Lung (tissue), 12 donors: ENCODE data around the gene BMPR2. TPM values are rescaled to one million over a fixed set of nuclear protein-coding genes. Genes with fewer than 3 reads are reported as not detected.
A peak's percentile ranks its signal among the peaks of the same experiment; 100 is the strongest.

ENCODE experiments used
- ATAC-seq: fragments of 200-7000 bp; cut with Tn5 transposase; one replicate; pipeline ENCODE4 v1.9.1; 2020; ENCODE audit warnings: moderate number of reproducible peaks; ENCODE audit not compliant: insufficient read depth, low FRiP score
- DNase-seq, 3 donors: peaks; one replicate each; pipeline ENCODE4 v3.0.0-alpha.2; 2013 to 2017
- H3K27ac ChIP-seq, 2 donors: one replicate each; pipeline ENCODE4 v1.5.1; 2013; ENCODE audit warnings: mild to moderate bottlenecking in 2 of 2, moderate library complexity in 2 of 2, control low read depth in 1 of 2, inconsistent platforms in 1 of 2, low read depth in 1 of 2, low read length in 1 of 2
- H3K27me3 ChIP-seq, 3 donors: one replicate each; pipeline ENCODE4 v1.5.1; 2013; ENCODE audit warnings: low read length in 2 of 3; ENCODE audit not compliant: control insufficient read depth in 3 of 3, insufficient read depth in 3 of 3
- H3K36me3 ChIP-seq, 4 donors: one replicate each; pipeline ENCODE4 v1.5.1; 2013; ENCODE audit warnings: low read length in 4 of 4, mild to moderate bottlenecking in 1 of 4, moderate library complexity in 1 of 4; ENCODE audit not compliant: control insufficient read depth in 4 of 4, insufficient read depth in 4 of 4
- H3K4me1 ChIP-seq, 5 donors: one replicate each; pipeline ENCODE4 v1.5.1; 2013; ENCODE audit warnings: low read length in 5 of 5, mild to moderate bottlenecking in 2 of 5, moderate library complexity in 1 of 5; ENCODE audit not compliant: control insufficient read depth in 5 of 5, insufficient read depth in 5 of 5
- H3K4me3 ChIP-seq: one replicate; pipeline ENCODE4 v1.5.1; 2013; ENCODE audit warnings: mild to moderate bottlenecking, control low read depth, moderate library complexity
- H3K9ac ChIP-seq, 2 donors: one replicate each; pipeline ENCODE4 v1.5.1; 2013; ENCODE audit warnings: low read length in 2 of 2, control low read depth in 1 of 2; ENCODE audit not compliant: insufficient read depth in 1 of 2
- H3K9me3 ChIP-seq, 4 donors: one replicate each; pipeline ENCODE4 v1.5.1; 2013; ENCODE audit warnings: low read length in 3 of 4, mild to moderate bottlenecking in 1 of 4, moderate library complexity in 1 of 4; ENCODE audit not compliant: control insufficient read depth in 4 of 4, insufficient read depth in 3 of 4
- CTCF ChIP-seq: IDR thresholded peaks from 2 replicates; pipeline ENCODE4 v1.5.1; 2012; ENCODE audit warnings: mild to moderate bottlenecking; ENCODE audit errors: control extremely low read depth, extremely low read depth
- WGBS, 2 donors: extraction: QIAGEN DNeasy Blood & Tissue Kit; methylation state at CpG; one replicate each; pipeline ENCODE4 v1.1.7; 2013; 5-methylcytosine and 5-hydroxymethylcytosine counted together
- polyA plus RNA-seq, 2 donors: library from polyadenylated mRNA; stranded (reverse); fragments of 200-250 nt; gene quantifications; one replicate each; pipeline ENCODE4 v1.2.1, GENCODE V29; 2013
- total RNA-seq, 2 donors: library from RNA; depleted of rRNA in 1 of 2; stranded (reverse); fragments of >200 nt in 1 of 2; gene quantifications; one replicate each; pipeline ENCODE4 v1.2.1, GENCODE V29; 2014 to 2021
- donor health status: control.
- donor health status: control.
- donor health status: Bipolar disorder and iron deficiency.
- donor health status: healthy.
- donor health status: DM: yes; HTN: yes; CAD: no.

Gene BMPR2
- total and polyA plus RNA-seq, 4 donors, result 11.4 to 107 (median 36.7) TPM

- H3K4me1 ChIP-seq, result peaks cover 0 to 8% (median 4%) of the 10 kb centered on the region in 5 donors
- H3K27me3 ChIP-seq, result no peaks in the 10 kb centered on the region
- DNase-seq (peak; percentile 90 to 91 (median 90)), ATAC-seq (no peak)
- peak overlapping the region; percentile 67 for H3K4me3 ChIP-seq
- H3K36me3 ChIP-seq, result no peaks in the 10 kb centered on the region
- H3K9ac ChIP-seq, result peak overlapping the region; percentile 92 to 94
- WGBS, 2 donors, result 0 to 1% methylated on average over 33 of the region's 33 CpGs
- H3K27ac ChIP-seq, result peak overlapping the region; percentile 97 to 98
- no peak for TF ChIP-seq CTCF
- no peaks in the 10 kb centered on the region for H3K9me3 ChIP-seq
These were observed 1.0 kb upstream of the BMPR2 start for GRCh38 chr2:202375033-202375608.

GRCh38 chr2:202376460-202377206 is 506 bp downstream of the BMPR2 start:
- H3K9ac ChIP-seq, result peak overlapping the region; percentile 72 to 93
- H3K36me3 ChIP-seq, result no peaks in the 10 kb centered on the region
- no peaks in the 10 kb centered on the region for H3K27me3 ChIP-seq
- H3K4me3 ChIP-seq, result peak overlapping the region; percentile 97
- 0% methylated on average over 54 to 69 of the region's 69 CpGs for WGBS, 2 donors
- peak; percentile 20 for ATAC-seq
- TF ChIP-seq CTCF, result no peak
- no peaks in the 10 kb centered on the region for H3K9me3 ChIP-seq
- peaks cover 4 to 11% (median 4%) of the 10 kb centered on the region in 5 donors for H3K4me1 ChIP-seq
- peak overlapping the region; percentile 97 to 98 for H3K27ac ChIP-seq
- DNase-seq, result peak in 2 of 3 donors; percentile 58 to 68

- TF ChIP-seq CTCF, result no peak
- Histone ChIP-seq H3K9ac (peak overlapping the region; percentile 72 to 93), H3K36me3 (no peaks in the 10 kb centered on the region), H3K27ac (peak overlapping the region; percentile 97 to 98), H3K4me1 (peaks cover 4 to 11% (median 4%) of the 10 kb centered on the region in 5 donors), H3K27me3 (no peaks in the 10 kb centered on the region), H3K4me3 (peak overlapping the region; percentile 97), H3K9me3 (no peaks in the 10 kb centered on the region)
- DNase-seq (peak; percentile 40 to 61 (median 48)), ATAC-seq (peak; percentile 13)
- WGBS, 2 donors, result 0 to 1% methylated on average over 38 of the region's 38 CpGs
These were observed 1.2 kb downstream of the BMPR2 start for GRCh38 chr2:202377207-202377761.
